Measurements from ENCODE around the gene ACOX3.

- TF ChIP-seq CTCF (IDR thresholded peaks at IDR 0.05): no peak
- no peak for TF ChIP-seq REST (IDR thresholded peaks at IDR 0.05)
- TF ChIP-seq EP300 (IDR thresholded peaks at IDR 0.05): no peak
- no peak for TF ChIP-seq RFX5 (IDR thresholded peaks at IDR 0.05)
- no peak for TF ChIP-seq POLR2A (IDR thresholded peaks at IDR 0.05; ENCODE audit: low read length)
- no peak for TF ChIP-seq NPAS2 (CRISPR knock-in tag; IDR thresholded peaks at IDR 0.05; ENCODE audit: borderline replicate concordance)
- TF ChIP-seq CHD2 (IDR thresholded peaks at IDR 0.05; ENCODE audit: low read length, partially characterized antibody): no peak
Observed at GRCh38 chr4:8364848-8365350, 75.6 kb downstream of the ACOX3 start.
